Rectal smooth muscle tissue (tissue), 1 donor: ENCODE measurements around the gene ADAMTS17.

Experiments
- H3K27ac ChIP-seq: one replicate; pipeline ENCODE4 v1.7.0; 2013; ENCODE audit warnings: low read depth, low read length, inconsistent platforms
- H3K27me3 ChIP-seq: one replicate; pipeline ENCODE4 v1.7.0; 2013; ENCODE audit warnings: low read length; ENCODE audit not compliant: control insufficient read depth, insufficient read depth
- H3K36me3 ChIP-seq: one replicate; pipeline ENCODE4 v1.7.0; 2013; ENCODE audit warnings: low read length; ENCODE audit not compliant: control insufficient read depth, insufficient read depth
- H3K4me1 ChIP-seq: one replicate; pipeline ENCODE4 v1.7.0; 2013; ENCODE audit warnings: low read length; ENCODE audit not compliant: control insufficient read depth, insufficient read depth
- H3K4me3 ChIP-seq: one replicate; pipeline ENCODE4 v1.7.0; 2013; ENCODE audit warnings: low read length
- H3K9ac ChIP-seq: one replicate; pipeline ENCODE4 v1.7.0; 2013; ENCODE audit warnings: low read length

Gene ADAMTS17

GRCh38 chr15:100211855-100212850, 129.6 kb downstream of the ADAMTS17 start:
- Histone ChIP-seq H3K9ac (no peak overlapping the region), H3K27ac (no peak overlapping the region), H3K4me1 (peaks cover 6% of the 10 kb centered on the region), H3K27me3 (no peaks in the 10 kb centered on the region), H3K36me3 (no peaks in the 10 kb centered on the region), H3K4me3 (peak overlapping the region; percentile 38)

GRCh38 chr15:100210338-100210737, 131.4 kb downstream of the ADAMTS17 start:
- peaks cover 14% of the 10 kb centered on the region for H3K4me1 ChIP-seq
- no peaks in the 10 kb centered on the region for H3K36me3 ChIP-seq
- H3K4me3 ChIP-seq, result no peak overlapping the region
- no peaks in the 10 kb centered on the region for H3K27me3 ChIP-seq
- H3K9ac ChIP-seq, result no peak overlapping the region
- no peak overlapping the region for H3K27ac ChIP-seq

DNA sequence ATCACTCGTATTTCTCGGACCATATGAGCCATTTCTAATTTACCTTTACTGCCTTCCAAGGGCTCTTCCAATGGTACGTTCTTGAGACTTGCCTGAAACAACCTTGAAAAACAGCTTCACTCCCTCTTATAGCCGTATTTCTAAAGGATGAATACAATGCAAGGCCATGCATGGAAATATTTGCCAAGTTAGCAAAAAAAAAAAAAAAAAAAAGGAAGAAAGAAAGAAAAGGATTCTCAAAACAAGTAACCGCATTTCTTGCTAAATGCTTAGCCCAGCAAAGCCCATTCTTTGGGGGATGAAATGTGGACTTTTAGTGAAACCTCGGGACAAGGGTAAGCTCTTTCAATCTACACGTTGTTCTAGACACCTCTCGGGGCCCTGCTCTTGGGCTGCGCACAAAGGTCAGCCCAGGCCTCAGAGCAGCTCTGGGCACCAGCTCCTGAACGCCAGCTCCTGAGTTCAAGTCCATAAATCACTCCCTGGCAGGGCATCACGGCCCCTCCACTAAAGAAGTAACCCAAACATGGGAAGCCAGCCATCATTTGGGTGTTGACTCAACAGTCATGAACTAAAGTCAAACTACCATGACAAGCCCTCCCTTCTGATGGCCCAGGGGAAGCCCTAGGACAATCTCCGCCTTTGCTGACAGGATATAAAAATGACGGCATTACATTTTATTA, 132.7 kb downstream of the ADAMTS17 start:
- H3K9ac ChIP-seq, result no peak overlapping the region
- no peak overlapping the region for H3K4me3 ChIP-seq
- peaks cover 14% of the 10 kb centered on the region for H3K4me1 ChIP-seq
- H3K36me3 ChIP-seq, result no peaks in the 10 kb centered on the region
- no peaks in the 10 kb centered on the region for H3K27me3 ChIP-seq
- no peak overlapping the region for H3K27ac ChIP-seq

- peaks cover 11% of the 10 kb centered on the region for H3K4me1 ChIP-seq
- no peaks in the 10 kb centered on the region for H3K36me3 ChIP-seq
- no peak overlapping the region for H3K4me3 ChIP-seq
- no peak overlapping the region for H3K9ac ChIP-seq
- no peaks in the 10 kb centered on the region for H3K27me3 ChIP-seq
- H3K27ac ChIP-seq, result no peak overlapping the region
Measured at GRCh38 chr15:100207053-100207452, 134.7 kb downstream of the ADAMTS17 start.

GRCh38 chr15:100206643-100207042, 135.1 kb downstream of the ADAMTS17 start:
- Histone ChIP-seq H3K9ac (no peak overlapping the region), H3K4me1 (peaks cover 8% of the 10 kb centered on the region), H3K27ac (no peak overlapping the region), H3K27me3 (no peaks in the 10 kb centered on the region), H3K4me3 (no peak overlapping the region), H3K36me3 (no peaks in the 10 kb centered on the region)

DNA sequence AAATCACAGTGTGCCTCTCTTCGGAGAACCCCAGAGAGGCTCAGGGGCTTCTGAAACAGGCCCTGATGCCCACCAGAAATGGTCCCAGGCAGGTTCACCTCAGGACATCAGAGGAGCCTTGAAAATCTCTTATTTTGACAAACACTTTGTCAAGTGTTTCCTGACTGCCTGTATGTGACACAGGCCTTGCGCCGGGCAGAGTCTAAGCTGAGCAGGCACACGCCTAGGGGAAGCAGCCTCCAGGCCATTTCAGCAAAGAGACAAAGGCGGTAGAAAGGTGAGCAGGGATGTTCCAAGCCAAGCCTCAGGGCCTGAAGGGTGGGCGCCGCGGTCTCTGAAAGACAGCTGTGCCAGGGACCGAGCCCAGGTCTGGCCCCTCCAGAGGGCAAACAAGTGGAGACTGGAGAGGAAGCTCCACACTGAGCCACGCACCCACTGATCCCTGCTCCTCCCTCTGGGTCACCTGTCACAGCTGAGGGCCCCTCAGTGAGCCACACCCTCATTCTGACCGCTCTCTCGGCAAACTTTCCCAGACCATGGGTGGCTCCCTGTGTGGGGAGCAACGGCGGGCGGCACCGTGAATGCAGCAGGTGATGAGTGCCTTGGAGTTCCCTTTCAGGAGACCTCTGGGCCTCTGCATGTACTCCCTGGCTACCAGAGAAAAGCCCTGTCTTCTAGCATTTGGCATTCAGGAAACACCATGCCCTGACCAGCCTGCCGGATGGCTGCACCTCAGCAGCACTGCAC, 136.1 kb downstream of the ADAMTS17 start:
- Histone ChIP-seq H3K36me3 (no peaks in the 10 kb centered on the region), H3K9ac (no peak overlapping the region), H3K4me1 (peaks cover 8% of the 10 kb centered on the region), H3K27ac (no peak overlapping the region), H3K4me3 (no peak overlapping the region), H3K27me3 (no peaks in the 10 kb centered on the region)

- Histone ChIP-seq H3K4me3 (no peak overlapping the region), H3K4me1 (peaks cover 8% of the 10 kb centered on the region), H3K36me3 (no peaks in the 10 kb centered on the region), H3K9ac (no peak overlapping the region), H3K27ac (no peak overlapping the region), H3K27me3 (no peaks in the 10 kb centered on the region)
Measured at GRCh38 chr15:100204771-100205170, 137.0 kb downstream of the ADAMTS17 start.

- Histone ChIP-seq H3K4me3 (no peak overlapping the region), H3K9ac (no peak overlapping the region), H3K4me1 (peaks cover 8% of the 10 kb centered on the region), H3K36me3 (no peaks in the 10 kb centered on the region), H3K27me3 (no peaks in the 10 kb centered on the region), H3K27ac (no peak overlapping the region)
Measured at GRCh38 chr15:100204211-100204610, 137.6 kb downstream of the ADAMTS17 start.

GRCh38 chr15:100202309-100202960, 139.3 kb downstream of the ADAMTS17 start:
- Histone ChIP-seq H3K27ac (no peak overlapping the region), H3K27me3 (no peaks in the 10 kb centered on the region), H3K9ac (no peak overlapping the region), H3K4me3 (no peak overlapping the region), H3K4me1 (peaks cover 8% of the 10 kb centered on the region), H3K36me3 (no peaks in the 10 kb centered on the region)

DNA sequence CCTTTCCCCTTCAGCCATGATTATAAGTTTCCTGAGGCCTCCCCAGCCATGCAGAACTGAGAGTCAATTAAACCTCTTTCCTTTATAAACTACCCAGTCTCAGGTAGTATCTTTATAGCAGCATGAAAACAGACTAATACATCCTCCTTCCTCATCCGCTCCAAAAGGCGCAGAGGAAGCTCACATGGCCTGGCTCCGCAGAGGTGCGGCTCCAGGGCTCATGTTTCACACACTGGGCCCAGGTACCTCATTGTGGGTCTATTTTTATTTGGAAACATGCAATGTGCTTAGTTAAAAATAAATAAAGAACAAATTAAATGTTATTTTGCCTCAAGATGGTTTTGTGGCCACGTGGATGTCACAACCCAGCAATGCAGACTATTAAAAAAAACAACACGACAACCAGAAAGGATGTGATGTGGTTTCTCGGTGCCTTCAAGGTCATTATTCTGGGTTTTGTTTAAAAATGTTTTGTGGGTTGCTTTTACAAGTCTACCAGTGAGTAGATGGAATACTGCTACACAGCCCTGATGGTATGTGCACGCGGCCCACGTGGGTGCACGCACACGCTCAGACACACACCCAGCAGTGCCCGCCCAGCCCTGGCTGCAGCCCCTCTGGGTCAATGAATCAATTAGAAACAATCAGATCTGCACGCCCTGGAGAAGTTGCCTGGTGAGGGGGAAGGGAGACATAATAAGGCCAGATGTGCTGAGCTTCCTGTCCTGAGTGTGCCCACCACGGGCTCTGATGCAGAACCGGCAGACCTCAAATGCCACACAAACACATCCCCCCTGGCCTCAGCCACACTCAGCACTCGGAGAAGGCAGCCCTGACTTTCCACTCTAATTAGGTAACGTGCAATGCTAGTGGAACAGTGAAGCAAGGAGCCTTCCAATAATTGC, 140.1 kb downstream of the ADAMTS17 start:
- Histone ChIP-seq H3K4me3 (no peak overlapping the region), H3K9ac (no peak overlapping the region), H3K36me3 (no peaks in the 10 kb centered on the region), H3K27ac (no peak overlapping the region), H3K4me1 (peaks cover 3% of the 10 kb centered on the region), H3K27me3 (no peaks in the 10 kb centered on the region)

- no peak overlapping the region for H3K4me3 ChIP-seq
- no peak overlapping the region for H3K9ac ChIP-seq
- H3K36me3 ChIP-seq, result no peaks in the 10 kb centered on the region
- no peaks in the 10 kb centered on the region for H3K4me1 ChIP-seq
- H3K27ac ChIP-seq, result no peak overlapping the region
- H3K27me3 ChIP-seq, result no peaks in the 10 kb centered on the region
Measured at GRCh38 chr15:100200287-100200880, 141.4 kb downstream of the ADAMTS17 start.
